Measurements from ENCODE around the gene L1CAM.

GRCh38 chrX:153886915-153887314 lies 942 bp upstream of the L1CAM start:
- TF ChIP-seq CTCF (IDR thresholded peaks at IDR 0.05) (no peak), POLR2A (IDR thresholded peaks at IDR 0.05) (no peak), POLR2AphosphoS5 (IDR thresholded peaks at IDR 0.05) (no peak)
